Gastroesophageal sphincter (tissue), 4 donors: ENCODE measurements around the gene ARFGEF3. TPM values are rescaled to one million over a fixed set of nuclear protein-coding genes. Genes with fewer than 3 reads are reported as not detected.
"Not testable (repeated sequence)": the region's sequence is repeated elsewhere in the genome, so short reads cannot be mapped to it uniquely, and the experiment has no call there.

Experiments used
- ATAC-seq: fragments of 150-250 bp; one replicate; pipeline ENCODE4 v1.9.1; 2016; ENCODE audit warnings: mild to moderate bottlenecking, moderate library complexity
- H3K27ac ChIP-seq, 4 donors: fragments of 200-600 bp; sonication (generic) in 3 of 4; 1 replicate in 3 of 4; 2 replicates in 1 of 4; pipeline ENCODE4 v1.5.1; 2016 to 2019
- H3K27me3 ChIP-seq: fragments of 200-600 bp; sonication (generic); one replicate; pipeline ENCODE4 v1.5.1; 2019
- H3K36me3 ChIP-seq, 2 donors: fragments of 200-600 bp; sonication (generic); one replicate each; pipeline ENCODE4 v1.5.1; 2019; ENCODE audit warnings: control low read depth in 1 of 2
- H3K4me1 ChIP-seq, 3 donors: fragments of 200-600 bp; sonication (generic); 1 replicate in 2 of 3; 2 replicates in 1 of 3; pipeline ENCODE4 v1.5.1; 2016 to 2019; ENCODE audit warnings: control low read depth in 2 of 3
- H3K4me3 ChIP-seq, 2 donors: fragments of 200-600 bp; sonication (generic); one replicate each; pipeline ENCODE4 v1.5.1; 2019; ENCODE audit warnings: mild to moderate bottlenecking in 1 of 2, moderate library complexity in 1 of 2
- H3K9me3 ChIP-seq, 3 donors: fragments of 200-600 bp; sonication (generic); one replicate each; pipeline ENCODE4 v1.5.1; 2017 to 2019; ENCODE audit warnings: control low read depth in 2 of 3
- EP300 ChIP-seq: sonication (generic); formaldehyde crosslinking; IDR thresholded peaks from one replicate; pipeline ENCODE4 v1.6.1; 2017; ENCODE audit warnings: antibody characterized with exemption, mild to moderate bottlenecking
- POLR2A ChIP-seq, 2 donors: fragments of 450-650 bp; IDR thresholded peaks; one replicate each; pipeline ENCODE4 v1.6.1; 2017; ENCODE audit warnings: antibody characterized with exemption in 2 of 2, mild to moderate bottlenecking in 2 of 2, moderate library complexity in 1 of 2
- POLR2AphosphoS5 ChIP-seq: sonication (generic); formaldehyde crosslinking; IDR thresholded peaks from one replicate; pipeline ENCODE4 v1.6.1; 2017; ENCODE audit warnings: antibody characterized with exemption
- WGBS, 2 donors: methylation state at CpG; one replicate each; pipeline ENCODE4 v1.1.5; 2018; ENCODE audit warnings: low coverage in 1 of 2; 5-methylcytosine and 5-hydroxymethylcytosine counted together
- total RNA-seq, 4 donors: library from RNA; depleted of rRNA; stranded (reverse); fragments of >200 nt; gene quantifications; one replicate each; pipeline ENCODE4 v1.1.0, GENCODE V29; 2016
- TF ChIP-seq, protein P1 (sequence below), 4 experiments: fragments of 200-600 bp in 2 of 4; fragments of 450-650 bp in 2 of 4; sonication (generic) in 1 of 4; IDR thresholded peaks; one replicate each; pipeline ENCODE4 v1.5.1; 2017 to 2019; ENCODE audit warnings: antibody characterized with exemption in 4 of 4, mild to moderate bottlenecking in 2 of 4, moderate library complexity in 2 of 4

Gene ARFGEF3
- total RNA-seq, 4 donors from 2014 or later: 0.47 to 4.2 (median 1.8) TPM

- no peak for ATAC-seq
- WGBS, 2 donors: 66 to 79% methylated on average over 2 to 5 of the region's 5 CpGs
- H3K4me1 ChIP-seq: no peaks in the 10 kb centered on the region
These were observed 49.9 kb downstream of the ARFGEF3 start for GRCh38 chr6:138211601-138212000.

DNA sequence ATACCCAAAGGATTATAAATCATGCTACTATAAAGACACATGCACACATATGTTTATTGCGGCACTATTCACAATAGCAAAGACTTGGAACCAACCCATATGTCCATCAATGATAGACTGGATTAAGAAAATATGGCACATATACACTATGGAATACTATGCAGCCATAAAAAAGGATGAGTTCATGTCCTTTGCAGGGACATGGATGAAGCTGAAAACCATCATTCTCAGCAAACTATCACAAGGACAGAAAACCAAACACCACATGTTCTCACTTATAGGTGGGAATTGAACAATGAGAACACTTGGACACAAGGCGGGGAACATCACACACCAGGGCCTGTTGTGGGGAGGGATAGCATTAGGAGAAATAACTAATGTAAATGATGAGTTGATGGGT, 50.8 kb downstream of the ARFGEF3 start:
- H3K27ac ChIP-seq, H3K4me1 ChIP-seq, ATAC-seq, H3K36me3 ChIP-seq, H3K9me3 ChIP-seq, H3K4me3 ChIP-seq, H3K27me3 ChIP-seq: not testable (repeated sequence)
- WGBS, 2 donors: 94 to 97% methylated on average over 2 of the region's 2 CpGs

More at GRCh38 chr6:138211601-138212000, 49.9 kb downstream of the ARFGEF3 start:
- no peak overlapping the region for H3K4me3 ChIP-seq
- no peaks in the 10 kb centered on the region for H3K9me3 ChIP-seq
- no peak for TF ChIP-seq EP300
- TF ChIP-seq POLR2AphosphoS5: no peak
- TF ChIP-seq, protein P1, sequence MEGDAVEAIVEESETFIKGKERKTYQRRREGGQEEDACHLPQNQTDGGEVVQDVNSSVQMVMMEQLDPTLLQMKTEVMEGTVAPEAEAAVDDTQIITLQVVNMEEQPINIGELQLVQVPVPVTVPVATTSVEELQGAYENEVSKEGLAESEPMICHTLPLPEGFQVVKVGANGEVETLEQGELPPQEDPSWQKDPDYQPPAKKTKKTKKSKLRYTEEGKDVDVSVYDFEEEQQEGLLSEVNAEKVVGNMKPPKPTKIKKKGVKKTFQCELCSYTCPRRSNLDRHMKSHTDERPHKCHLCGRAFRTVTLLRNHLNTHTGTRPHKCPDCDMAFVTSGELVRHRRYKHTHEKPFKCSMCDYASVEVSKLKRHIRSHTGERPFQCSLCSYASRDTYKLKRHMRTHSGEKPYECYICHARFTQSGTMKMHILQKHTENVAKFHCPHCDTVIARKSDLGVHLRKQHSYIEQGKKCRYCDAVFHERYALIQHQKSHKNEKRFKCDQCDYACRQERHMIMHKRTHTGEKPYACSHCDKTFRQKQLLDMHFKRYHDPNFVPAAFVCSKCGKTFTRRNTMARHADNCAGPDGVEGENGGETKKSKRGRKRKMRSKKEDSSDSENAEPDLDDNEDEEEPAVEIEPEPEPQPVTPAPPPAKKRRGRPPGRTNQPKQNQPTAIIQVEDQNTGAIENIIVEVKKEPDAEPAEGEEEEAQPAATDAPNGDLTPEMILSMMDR (IDR thresholded peaks at IDR 0.05): no peak
- no peak for TF ChIP-seq POLR2A (IDR thresholded peaks at IDR 0.05)
- no peaks in the 10 kb centered on the region for H3K36me3 ChIP-seq
- H3K27ac ChIP-seq: no peak overlapping the region
- H3K27me3 ChIP-seq: no peaks in the 10 kb centered on the region

DNA sequence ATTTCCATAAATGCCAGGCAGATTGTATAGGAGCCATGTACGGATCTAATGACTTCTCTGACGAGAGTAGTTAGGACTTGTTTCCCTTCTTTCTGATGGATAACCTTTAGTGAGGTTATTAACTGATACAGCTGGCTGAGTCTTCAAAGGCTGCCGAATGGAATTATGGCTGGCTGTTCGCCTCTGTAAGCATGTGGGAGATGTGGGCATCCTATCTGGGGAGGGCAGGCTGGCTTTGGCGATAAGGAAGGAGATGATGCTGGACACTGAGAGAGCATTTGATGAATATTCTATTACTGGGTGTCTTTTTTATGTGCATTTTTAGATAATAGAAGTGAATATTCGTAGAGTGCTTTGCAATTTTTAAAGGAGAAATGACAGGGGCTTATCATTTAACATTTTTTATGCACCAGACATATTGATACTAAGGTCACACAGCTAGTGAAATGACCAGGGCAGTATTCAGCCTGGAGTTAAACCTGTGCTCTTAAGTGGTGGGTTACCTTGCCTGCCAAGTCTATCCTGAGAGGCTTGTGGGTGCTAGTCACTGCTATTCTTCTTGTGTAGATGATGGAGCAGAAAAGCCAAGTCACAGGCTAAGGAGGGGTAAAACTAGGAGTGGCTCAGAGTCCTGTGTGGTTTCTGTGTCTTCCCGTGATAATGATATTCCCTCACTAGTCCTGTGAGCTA, 53.5 kb downstream of the ARFGEF3 start:
- WGBS, 2 donors: 70 to 75% methylated on average over 3 to 7 of the region's 7 CpGs
- ATAC-seq: no peak
- TF ChIP-seq POLR2AphosphoS5 (no peak), EP300 (no peak), POLR2A (IDR thresholded peaks at IDR 0.05) (no peak)
- TF ChIP-seq, protein P1 (IDR thresholded peaks at IDR 0.05): no peak
- H3K27ac ChIP-seq: no peak overlapping the region
- H3K4me3 ChIP-seq: no peak overlapping the region
- no peaks in the 10 kb centered on the region for H3K4me1 ChIP-seq
- no peaks in the 10 kb centered on the region for H3K27me3 ChIP-seq
- no peaks in the 10 kb centered on the region for H3K36me3 ChIP-seq
- no peaks in the 10 kb centered on the region for H3K9me3 ChIP-seq

GRCh38 chr6:138218449-138218848, 56.7 kb downstream of the ARFGEF3 start, which contains the start of gene PBOV1:
TSS of gene PBOV1 (minus strand) at chr6:138218491. CDS start at chr6:138218395, 96 bp downstream.
- no peak within 1 kb of the TSS for H3K4me3 ChIP-seq
- no peaks in the 10 kb centered on the region for H3K4me1 ChIP-seq
- H3K9me3 ChIP-seq: no peaks in the 10 kb centered on the region
- H3K36me3 ChIP-seq: no peaks in the 10 kb centered on the region
- no peaks in the 10 kb centered on the region for H3K27me3 ChIP-seq
- H3K27ac ChIP-seq: no peak within 1 kb of the TSS
- TF ChIP-seq POLR2A (IDR thresholded peaks at IDR 0.05): no peak
- no peak for TF ChIP-seq EP300
- no peak for TF ChIP-seq POLR2AphosphoS5
- TF ChIP-seq, protein P1 (IDR thresholded peaks at IDR 0.05): no peak
- WGBS, 2 donors: 66 to 85% methylated on average over 2 of the region's 2 CpGs
- no peak for ATAC-seq

GRCh38 chr6:138219398-138219797, 57.7 kb downstream of the ARFGEF3 start:
- Histone ChIP-seq H3K4me3 (no peak overlapping the region), H3K27ac (no peak overlapping the region), H3K36me3 (no peaks in the 10 kb centered on the region), H3K4me1 (no peaks in the 10 kb centered on the region), H3K27me3 (no peaks in the 10 kb centered on the region), H3K9me3 (no peaks in the 10 kb centered on the region)
- WGBS, 2 donors: 93 to 100% methylated on average over 3 of the region's 3 CpGs
- no peak for ATAC-seq
- TF ChIP-seq POLR2A (IDR thresholded peaks at IDR 0.05): no peak
- TF ChIP-seq POLR2AphosphoS5: no peak
- no peak for TF ChIP-seq EP300
- TF ChIP-seq, protein P1 (IDR thresholded peaks at IDR 0.05): no peak
